ENCODE data around the gene PTCSC3. TPM values are rescaled to one million over a fixed set of nuclear protein-coding genes. Genes with fewer than 3 reads are reported as not detected.
"Not testable (repeated sequence)": the region's sequence is repeated elsewhere in the genome, so short reads cannot be mapped to it uniquely, and the experiment has no call there.

PTCSC3 gene
- total and polyA plus RNA-seq, 2 donors: not detected

DNA sequence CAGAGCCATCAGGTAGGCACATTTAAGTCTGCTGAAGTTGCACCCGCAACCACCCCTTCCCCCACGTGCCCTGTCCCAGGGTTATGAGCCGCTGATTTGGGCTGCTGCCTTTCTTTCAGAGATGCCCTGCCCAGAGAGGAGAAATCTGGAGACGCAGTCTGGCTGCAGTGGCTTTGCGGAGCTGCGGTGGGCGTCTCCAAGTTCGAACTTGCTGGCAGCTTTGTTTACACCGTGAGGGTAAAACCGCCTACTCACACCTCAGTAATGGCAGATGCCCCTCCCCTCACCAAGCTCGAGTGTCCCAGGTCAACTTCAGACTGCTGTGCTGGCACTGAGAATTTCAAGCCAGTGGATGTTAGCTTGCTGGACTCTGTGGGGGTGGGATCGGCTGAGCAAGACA, 14.7 kb downstream of the PTCSC3 start:
- DNase-seq (ENCODE audit: extremely low spot score): no peak
- Histone ChIP-seq H3K27ac (ENCODE audit: low read depth) (no peak overlapping the region), H3K4me1 (ENCODE audit: insufficient read depth) (no peaks in the 10 kb centered on the region), H3K36me3 (ENCODE audit: insufficient read depth) (no peaks in the 10 kb centered on the region), H3K4me3 (ENCODE audit: low read depth, low read length) (no peak overlapping the region)
- WGBS: 35% methylated on average over 12 of the region's 12 CpGs

DNA sequence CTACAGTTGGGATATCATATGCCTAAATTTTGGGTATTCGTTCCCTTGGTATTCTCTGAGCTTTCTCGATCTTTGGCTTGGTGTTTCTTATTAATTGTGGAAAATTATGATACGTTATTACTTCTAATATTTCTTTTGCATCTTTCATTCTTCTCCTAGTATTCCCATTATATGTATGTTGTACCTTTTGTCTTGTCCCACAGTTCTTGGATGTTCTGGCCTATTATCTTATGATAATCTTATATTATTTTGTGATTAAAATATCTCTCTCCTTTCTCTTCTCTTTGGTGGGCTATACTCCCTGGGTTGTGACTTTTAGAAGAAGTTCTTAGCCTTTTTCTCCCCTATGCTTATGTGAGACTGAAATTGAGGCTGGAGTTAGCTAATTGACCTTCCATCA, 25.2 kb downstream of the PTCSC3 start:
- Histone ChIP-seq H3K27ac (ENCODE audit: low read depth) (no peak overlapping the region), H3K4me1 (ENCODE audit: insufficient read depth) (no peaks in the 10 kb centered on the region), H3K36me3 (ENCODE audit: insufficient read depth) (no peaks in the 10 kb centered on the region), H3K4me3 (ENCODE audit: low read depth, low read length) (no peak overlapping the region)
- no peak for DNase-seq (ENCODE audit: extremely low spot score)
- 89% methylated on average over 3 of the region's 3 CpGs for WGBS

DNA sequence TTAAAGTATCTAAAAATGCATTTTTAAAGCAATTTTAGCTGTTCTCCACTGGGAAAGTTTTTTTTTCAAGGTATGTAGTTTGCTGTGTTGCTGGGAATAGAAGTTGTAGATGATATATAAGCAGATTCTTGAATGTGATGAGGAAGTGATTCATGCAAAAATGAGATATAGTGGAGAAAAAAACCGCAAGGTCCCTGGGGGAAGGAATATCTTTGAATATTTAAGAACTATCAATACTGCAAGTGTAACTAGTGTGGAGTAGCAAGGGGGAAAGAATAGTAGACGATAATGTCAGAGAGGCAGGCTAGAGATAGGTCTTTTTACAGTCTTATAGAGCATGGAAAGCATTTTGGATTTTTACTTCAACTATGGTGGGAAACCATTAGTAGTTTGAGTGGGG, 42.5 kb downstream of the PTCSC3 start:
- WGBS: 86% methylated on average over 2 of the region's 2 CpGs
- no peak for DNase-seq (ENCODE audit: extremely low spot score)
- H3K4me3 ChIP-seq (ENCODE audit: low read depth, low read length): no peak overlapping the region
- no peak overlapping the region for H3K27ac ChIP-seq (ENCODE audit: low read depth)
- H3K36me3 ChIP-seq (ENCODE audit: insufficient read depth): no peaks in the 10 kb centered on the region
- no peaks in the 10 kb centered on the region for H3K4me1 ChIP-seq (ENCODE audit: insufficient read depth)

DNA sequence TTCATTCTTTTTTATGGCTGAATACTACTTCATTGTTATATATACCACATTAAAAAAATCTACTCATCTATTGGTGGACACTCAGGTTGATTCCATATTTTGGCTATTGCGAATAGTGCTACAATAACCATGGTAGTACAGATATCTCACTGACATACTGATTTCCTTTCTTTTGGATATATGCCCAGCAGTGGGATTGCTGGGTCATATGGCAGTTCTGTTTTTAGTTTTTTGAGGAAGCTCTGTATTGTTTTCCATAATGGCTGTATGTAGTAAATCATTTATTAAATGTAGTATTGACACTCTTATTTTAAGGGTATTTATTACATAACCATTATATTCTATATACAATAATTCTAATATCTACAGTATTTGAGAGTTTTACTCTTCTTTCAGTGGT, 43.7 kb downstream of the PTCSC3 start:
- Histone ChIP-seq H3K36me3 (ENCODE audit: insufficient read depth) (no peaks in the 10 kb centered on the region), H3K4me1 (ENCODE audit: insufficient read depth) (no peaks in the 10 kb centered on the region), H3K4me3 (ENCODE audit: low read depth, low read length) (no peak overlapping the region), H3K27ac (ENCODE audit: low read depth) (no peak overlapping the region)
- WGBS: 92% methylated on average over 1 of the region's 1 CpG
- no peak for DNase-seq (ENCODE audit: extremely low spot score)

DNA sequence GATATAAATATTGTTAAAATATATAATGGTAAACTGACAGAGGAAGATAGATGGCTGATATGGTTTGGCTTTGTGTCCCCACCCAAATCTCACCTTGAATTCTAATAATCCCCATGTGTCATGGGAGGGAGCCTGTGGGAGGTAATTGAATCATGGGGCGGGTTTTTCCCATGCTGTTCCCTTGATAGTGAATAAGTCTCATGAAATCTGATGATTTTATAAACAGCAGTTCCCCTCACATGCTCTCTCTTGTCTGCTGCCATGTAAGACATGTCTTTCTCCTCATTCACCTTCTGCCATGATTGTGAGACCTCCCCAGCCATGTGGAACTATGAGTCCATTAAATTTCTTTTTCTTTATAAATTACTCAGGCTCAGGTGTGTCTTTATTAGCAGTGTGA, 46.3 kb downstream of the PTCSC3 start:
- Histone ChIP-seq H3K4me3 (ENCODE audit: low read depth, low read length) (no peak overlapping the region), H3K27ac (ENCODE audit: low read depth) (no peak overlapping the region), H3K36me3 (ENCODE audit: insufficient read depth) (no peaks in the 10 kb centered on the region), H3K4me1 (ENCODE audit: insufficient read depth) (no peaks in the 10 kb centered on the region)
- no peak for DNase-seq (ENCODE audit: extremely low spot score)
- WGBS: 82% methylated on average over 1 of the region's 1 CpG

DNA sequence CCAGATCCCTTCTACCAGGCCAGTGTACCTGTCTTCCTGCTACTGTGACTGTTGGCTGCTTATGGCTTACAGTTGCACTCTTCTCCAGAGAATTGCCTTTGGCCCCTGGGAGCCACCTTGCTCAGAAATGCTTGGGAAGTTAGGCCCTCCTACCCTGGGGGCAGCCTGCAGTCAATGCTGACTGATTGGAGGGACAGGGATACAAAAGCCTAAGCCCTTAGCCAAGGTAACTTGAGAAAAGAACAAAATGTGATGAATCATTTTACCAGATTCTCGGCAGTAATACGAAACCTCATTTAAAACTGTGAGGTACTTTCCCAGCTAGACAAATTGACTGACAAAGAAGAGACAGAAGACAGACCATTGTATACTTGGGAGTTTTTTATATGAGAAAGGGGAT, 47.3 kb downstream of the PTCSC3 start:
- Histone ChIP-seq H3K27ac (ENCODE audit: low read depth) (no peak overlapping the region), H3K4me1 (ENCODE audit: insufficient read depth) (no peaks in the 10 kb centered on the region), H3K36me3 (ENCODE audit: insufficient read depth) (no peaks in the 10 kb centered on the region), H3K4me3 (ENCODE audit: low read depth, low read length) (no peak overlapping the region)
- 65% methylated on average over 2 of the region's 2 CpGs for WGBS
- DNase-seq (ENCODE audit: extremely low spot score): no peak

DNA sequence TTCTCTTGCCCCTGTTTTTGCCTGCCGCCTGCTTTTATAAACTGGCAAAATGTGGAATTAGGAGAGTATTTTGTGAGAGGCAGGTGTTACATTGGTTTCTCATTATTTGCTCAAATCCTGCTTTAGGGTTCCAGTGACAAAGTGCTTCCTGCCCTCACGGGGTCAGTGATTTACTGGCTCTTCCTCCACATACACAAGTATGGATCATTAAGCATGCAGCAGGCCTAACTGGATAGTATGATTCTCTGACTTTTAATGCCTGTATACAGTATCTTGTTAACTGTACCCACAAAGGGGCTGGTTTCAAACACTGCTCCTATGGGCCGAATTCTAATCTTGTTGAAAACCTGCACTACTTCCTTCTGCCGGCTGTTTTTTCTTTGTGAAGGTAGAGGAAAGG, 63.2 kb downstream of the PTCSC3 start:
- DNase-seq (ENCODE audit: extremely low spot score): no peak
- Histone ChIP-seq H3K36me3 (ENCODE audit: insufficient read depth) (no peaks in the 10 kb centered on the region), H3K4me1 (ENCODE audit: insufficient read depth) (no peaks in the 10 kb centered on the region), H3K27ac (ENCODE audit: low read depth) (no peak overlapping the region), H3K4me3 (ENCODE audit: low read depth, low read length) (no peak overlapping the region)
- 58% methylated on average over 4 of the region's 4 CpGs for WGBS

DNA sequence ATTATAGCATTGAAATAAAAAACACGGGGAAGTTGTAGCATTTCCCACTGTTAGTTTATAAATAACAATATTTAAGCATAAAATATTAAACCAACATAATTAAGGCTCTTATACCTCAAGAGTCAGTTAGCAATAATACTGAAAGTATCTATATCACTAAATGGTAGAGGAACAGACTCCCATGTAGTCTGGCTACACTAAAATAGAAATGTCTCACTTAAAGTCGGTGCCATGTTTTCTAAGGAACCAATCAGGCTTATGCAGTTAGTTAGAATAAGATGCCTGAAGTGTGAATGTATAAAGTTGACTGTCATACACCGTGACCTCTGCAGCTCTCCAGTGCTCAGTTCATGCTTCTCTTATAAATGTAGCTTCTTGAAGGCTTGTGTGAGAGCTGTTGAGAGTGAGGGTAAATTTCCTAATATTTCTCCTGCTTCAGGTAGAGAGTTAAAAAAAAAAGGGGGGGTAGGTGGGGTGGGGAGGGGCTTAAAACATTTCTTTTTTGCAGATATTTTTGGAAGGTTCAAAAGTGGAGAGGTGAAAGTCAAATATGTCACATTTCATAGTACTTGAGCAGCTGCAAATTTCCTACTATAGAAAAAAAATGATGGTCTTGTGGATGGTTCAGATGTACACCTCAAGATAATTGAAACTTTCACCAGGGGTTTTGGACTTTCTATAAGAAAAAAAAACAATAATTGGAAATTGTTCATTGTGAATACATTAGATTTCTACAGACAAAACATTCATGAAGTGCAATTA, 64.5 kb downstream of the PTCSC3 start:
- 75% methylated on average over 3 of the region's 3 CpGs for WGBS
- no peak for DNase-seq (ENCODE audit: extremely low spot score)
- H3K4me1 ChIP-seq (ENCODE audit: insufficient read depth): no peaks in the 10 kb centered on the region

DNA sequence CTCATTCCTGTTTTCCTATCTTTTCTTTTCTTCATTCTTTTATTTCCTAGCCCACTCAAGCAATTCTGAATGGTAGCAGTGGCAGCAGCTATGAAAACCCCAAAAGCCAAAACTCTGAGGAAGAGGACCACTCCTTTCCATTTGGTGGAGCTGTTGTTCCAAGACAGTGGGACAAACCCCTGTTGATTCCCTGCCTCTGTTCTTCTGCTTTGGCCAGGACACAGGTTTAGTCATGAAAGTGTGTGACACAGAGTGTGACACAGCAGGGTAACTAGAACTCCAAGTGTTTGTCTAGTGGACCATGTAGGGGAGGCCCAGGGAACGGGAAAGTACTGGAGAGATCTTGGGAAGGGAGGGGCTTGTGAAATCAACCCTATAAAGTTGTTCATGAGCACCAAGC, 71.1 kb downstream of the PTCSC3 start:
- no peak overlapping the region for H3K4me3 ChIP-seq (ENCODE audit: low read depth, low read length)
- H3K27ac ChIP-seq (ENCODE audit: low read depth): no peak overlapping the region
- no peaks in the 10 kb centered on the region for H3K4me1 ChIP-seq (ENCODE audit: insufficient read depth)
- no peak for DNase-seq (ENCODE audit: extremely low spot score)
- 2% methylated on average over 1 of the region's 1 CpG for WGBS
- H3K36me3 ChIP-seq (ENCODE audit: insufficient read depth): no peaks in the 10 kb centered on the region

More for the DNA sequence above, 64.5 kb downstream of the PTCSC3 start:
- Histone ChIP-seq H3K27ac (ENCODE audit: low read depth) (no peak overlapping the region), H3K36me3 (ENCODE audit: insufficient read depth) (no peaks in the 10 kb centered on the region), H3K4me3 (ENCODE audit: low read depth, low read length) (no peak overlapping the region)

DNA sequence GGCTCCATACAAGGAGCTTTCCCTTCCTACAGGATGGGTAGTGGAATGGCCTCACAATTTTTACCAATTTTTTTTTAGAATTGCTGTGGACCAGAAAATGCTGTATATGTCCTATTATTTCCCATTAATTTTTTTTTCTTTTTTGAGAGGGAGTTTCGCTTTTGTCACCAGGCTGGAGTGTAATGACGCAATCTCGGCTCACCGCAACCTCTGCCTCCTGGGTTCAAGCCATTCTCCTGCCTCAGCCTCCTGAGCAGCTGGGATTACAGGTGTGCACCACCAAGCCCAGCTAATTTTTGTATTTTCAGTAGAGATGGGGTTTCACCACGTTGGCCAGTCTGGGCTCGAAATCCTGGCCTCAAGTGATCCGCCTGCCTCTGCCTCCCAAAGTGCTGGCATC, 72.3 kb downstream of the PTCSC3 start:
- WGBS: 70% methylated on average over 7 of the region's 7 CpGs
- not testable (repeated sequence) for H3K4me3 ChIP-seq (ENCODE audit: low read depth, low read length); H3K36me3 ChIP-seq (ENCODE audit: insufficient read depth); DNase-seq (ENCODE audit: extremely low spot score); H3K4me1 ChIP-seq (ENCODE audit: insufficient read depth); H3K27ac ChIP-seq (ENCODE audit: low read depth)

DNA sequence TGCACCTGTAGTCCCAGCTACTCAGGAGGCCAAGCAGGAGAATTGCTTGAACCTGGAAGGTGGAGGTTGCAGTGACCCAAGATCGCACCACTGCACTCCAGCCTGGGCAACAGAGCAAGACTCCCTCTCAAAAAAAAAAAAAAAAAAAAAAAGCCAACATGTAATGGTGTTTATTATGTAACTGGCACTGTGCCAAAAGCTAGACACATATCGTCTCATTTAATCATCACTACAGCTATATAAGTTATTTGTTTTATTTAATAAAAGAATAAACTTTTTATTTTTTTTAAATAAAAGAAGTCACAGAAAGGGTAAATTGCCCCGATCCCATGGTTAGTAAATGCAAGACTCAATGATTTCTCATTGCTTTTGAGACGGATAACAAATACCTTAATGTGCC, 76.9 kb downstream of the PTCSC3 start:
- Histone ChIP-seq H3K27ac (ENCODE audit: low read depth) (no peak overlapping the region), H3K36me3 (ENCODE audit: insufficient read depth) (no peaks in the 10 kb centered on the region), H3K4me3 (ENCODE audit: low read depth, low read length) (no peak overlapping the region), H3K4me1 (ENCODE audit: insufficient read depth) (no peaks in the 10 kb centered on the region)
- WGBS: 89% methylated on average over 4 of the region's 4 CpGs
- no peak for DNase-seq (ENCODE audit: extremely low spot score)

DNA sequence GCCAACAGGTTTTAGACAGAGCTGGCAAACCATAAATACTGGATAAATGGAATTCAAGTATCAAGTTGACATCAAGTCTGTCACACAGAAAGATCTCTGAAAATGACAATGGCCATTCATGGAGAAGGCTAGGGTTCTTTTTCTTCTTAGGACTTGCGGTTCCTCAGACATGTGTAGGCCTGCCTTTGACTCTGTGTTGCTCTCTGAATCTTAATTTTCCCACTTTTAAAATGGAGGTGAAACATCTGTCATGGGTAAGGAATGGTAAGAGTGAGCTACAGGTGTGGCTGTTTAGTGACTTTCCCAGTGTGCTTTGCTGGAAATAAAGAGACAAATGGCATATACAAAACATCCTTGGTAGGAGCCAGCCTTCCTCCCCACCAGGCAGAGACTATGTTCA, 79.2 kb downstream of the PTCSC3 start:
- no peak for DNase-seq (ENCODE audit: extremely low spot score)
- H3K4me3 ChIP-seq (ENCODE audit: low read depth, low read length): no peak overlapping the region
- WGBS: 83% methylated on average over 1 of the region's 1 CpG
- no peaks in the 10 kb centered on the region for H3K36me3 ChIP-seq (ENCODE audit: insufficient read depth)
- no peaks in the 10 kb centered on the region for H3K4me1 ChIP-seq (ENCODE audit: insufficient read depth)
- no peak overlapping the region for H3K27ac ChIP-seq (ENCODE audit: low read depth)

DNA sequence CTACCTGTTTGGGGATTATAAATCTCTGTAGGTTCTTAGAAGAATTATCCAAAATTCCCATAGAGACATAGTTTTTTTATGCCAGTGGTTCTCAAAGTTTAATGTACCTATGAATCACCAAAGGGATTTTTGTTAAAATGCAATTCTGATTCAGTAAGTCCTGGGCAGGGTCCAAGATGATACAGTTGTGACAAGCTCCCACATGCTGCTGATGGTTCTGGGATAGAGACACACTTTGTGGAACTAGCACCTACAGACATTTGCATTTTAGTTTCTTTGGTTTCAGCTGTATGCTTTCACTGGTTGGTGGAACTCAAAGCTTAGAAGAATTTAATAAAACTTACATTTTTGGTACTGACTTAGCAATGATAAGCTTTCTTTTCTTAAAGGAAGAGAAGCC, 80.4 kb downstream of the PTCSC3 start:
- Histone ChIP-seq H3K36me3 (ENCODE audit: insufficient read depth) (no peaks in the 10 kb centered on the region), H3K27ac (ENCODE audit: low read depth) (no peak overlapping the region), H3K4me3 (ENCODE audit: low read depth, low read length) (no peak overlapping the region), H3K4me1 (ENCODE audit: insufficient read depth) (no peaks in the 10 kb centered on the region)
- DNase-seq (ENCODE audit: extremely low spot score): no peak

DNA sequence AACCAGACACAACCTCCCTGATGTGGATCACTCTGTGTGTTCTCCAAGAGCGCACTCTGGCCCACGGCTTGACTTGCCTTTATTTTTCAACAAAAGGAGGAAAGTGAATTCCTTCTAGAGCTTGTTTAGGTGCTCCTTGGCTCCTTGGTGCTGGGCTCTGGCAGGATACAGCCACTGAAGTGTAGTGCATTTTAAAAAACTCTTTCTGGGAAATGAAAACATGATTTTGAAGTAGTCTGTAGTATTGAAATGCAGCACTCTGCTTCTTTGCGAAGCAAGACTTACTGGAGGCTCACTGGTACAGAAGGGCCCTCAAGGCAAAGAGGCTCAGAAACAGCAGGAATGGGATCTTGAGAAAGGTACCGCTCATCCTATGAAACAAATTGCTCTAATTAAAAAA, 81.6 kb downstream of the PTCSC3 start:
- 84% methylated on average over 4 of the region's 4 CpGs for WGBS

DNA sequence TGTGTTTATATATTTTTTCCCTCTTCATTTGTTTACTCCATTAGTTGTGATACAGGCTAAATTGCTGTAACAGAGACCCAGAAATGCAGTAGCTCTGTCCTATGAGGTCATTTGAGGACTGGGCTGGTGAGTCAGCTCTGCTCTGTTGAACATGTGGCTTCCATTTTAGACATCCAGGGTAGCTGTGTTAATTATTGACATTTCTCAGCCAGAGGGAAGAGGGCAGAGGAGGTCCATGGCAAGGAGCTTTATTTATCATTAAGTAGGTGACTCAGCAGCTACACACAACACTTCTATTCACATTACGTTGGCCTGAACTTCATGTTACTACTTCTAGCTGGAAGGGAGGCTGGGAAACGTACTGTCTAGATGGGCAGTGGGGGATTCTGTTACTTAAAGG, 85.4 kb downstream of the PTCSC3 start:
- H3K4me1 ChIP-seq (ENCODE audit: insufficient read depth): no peaks in the 10 kb centered on the region
- 34% methylated on average over 2 of the region's 2 CpGs for WGBS
- no peak overlapping the region for H3K27ac ChIP-seq (ENCODE audit: low read depth)
- no peaks in the 10 kb centered on the region for H3K36me3 ChIP-seq (ENCODE audit: insufficient read depth)
- H3K4me3 ChIP-seq (ENCODE audit: low read depth, low read length): no peak overlapping the region
- no peak for DNase-seq (ENCODE audit: extremely low spot score)

More for the DNA sequence above, 81.6 kb downstream of the PTCSC3 start:
- no peak for DNase-seq (ENCODE audit: extremely low spot score)
- Histone ChIP-seq H3K27ac (ENCODE audit: low read depth) (no peak overlapping the region), H3K4me3 (ENCODE audit: low read depth, low read length) (no peak overlapping the region), H3K36me3 (ENCODE audit: insufficient read depth) (no peaks in the 10 kb centered on the region), H3K4me1 (ENCODE audit: insufficient read depth) (no peaks in the 10 kb centered on the region)
